ENCODE results near the gene NCS1.
"Not testable (repeated sequence)": the region's sequence is repeated elsewhere in the genome, so short reads cannot be mapped to it uniquely, and the experiment has no call there.

Gene NCS1

DNA sequence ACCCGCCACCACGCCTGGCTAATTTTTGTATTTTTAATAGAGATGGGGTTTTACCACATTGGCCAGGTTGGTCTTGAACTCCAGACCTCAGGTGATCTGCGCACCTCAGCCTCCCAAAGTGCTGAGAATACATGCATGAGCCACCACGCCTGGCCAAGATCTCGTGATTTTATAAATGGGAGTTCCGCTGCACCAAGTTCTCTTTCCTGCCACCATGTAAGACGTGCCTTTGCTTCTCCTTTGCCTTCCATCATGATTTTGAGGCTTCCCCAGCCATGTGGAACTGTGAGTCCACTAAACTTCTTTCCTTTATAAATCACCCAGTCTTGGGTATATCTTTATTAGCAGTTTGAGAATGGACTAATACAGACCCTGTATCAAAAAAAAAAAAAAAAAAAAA is 85.9 kb downstream of the NCS1 start:
- in situ Hi-C loops (cut with HindIII; ENCODE audit: low sequenced_read_pairs) = loop anchor here (25.0 kb wide), 1 partner anchor 421 kb away; the partner anchor contains the start of genes C9orf78 and USP20

DNA sequence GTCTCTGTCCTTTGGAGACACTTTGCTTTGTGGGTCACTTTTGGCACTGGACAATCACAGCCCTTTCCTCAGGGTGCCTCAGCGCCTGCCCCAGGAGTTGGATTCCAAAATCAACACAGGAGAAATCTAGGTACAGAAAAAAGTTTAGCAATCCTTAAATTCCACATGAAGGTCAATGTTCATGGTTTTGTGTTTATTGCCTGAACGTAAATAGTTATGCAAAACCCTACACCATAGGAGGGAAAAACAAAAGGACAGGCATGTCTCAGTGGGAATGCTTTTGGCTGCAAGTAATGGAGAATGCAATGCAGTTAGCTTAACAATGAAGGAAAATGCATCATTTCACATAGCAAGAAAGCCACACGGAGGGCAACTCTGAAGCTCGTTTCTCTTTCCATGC is 86.8 kb downstream of the NCS1 start:
- in situ Hi-C loops (cut with HindIII; ENCODE audit: low sequenced_read_pairs) = loop anchor here (25.0 kb wide), 1 partner anchor 422 kb away; the partner anchor contains the start of genes C9orf78 and USP20

DNA sequence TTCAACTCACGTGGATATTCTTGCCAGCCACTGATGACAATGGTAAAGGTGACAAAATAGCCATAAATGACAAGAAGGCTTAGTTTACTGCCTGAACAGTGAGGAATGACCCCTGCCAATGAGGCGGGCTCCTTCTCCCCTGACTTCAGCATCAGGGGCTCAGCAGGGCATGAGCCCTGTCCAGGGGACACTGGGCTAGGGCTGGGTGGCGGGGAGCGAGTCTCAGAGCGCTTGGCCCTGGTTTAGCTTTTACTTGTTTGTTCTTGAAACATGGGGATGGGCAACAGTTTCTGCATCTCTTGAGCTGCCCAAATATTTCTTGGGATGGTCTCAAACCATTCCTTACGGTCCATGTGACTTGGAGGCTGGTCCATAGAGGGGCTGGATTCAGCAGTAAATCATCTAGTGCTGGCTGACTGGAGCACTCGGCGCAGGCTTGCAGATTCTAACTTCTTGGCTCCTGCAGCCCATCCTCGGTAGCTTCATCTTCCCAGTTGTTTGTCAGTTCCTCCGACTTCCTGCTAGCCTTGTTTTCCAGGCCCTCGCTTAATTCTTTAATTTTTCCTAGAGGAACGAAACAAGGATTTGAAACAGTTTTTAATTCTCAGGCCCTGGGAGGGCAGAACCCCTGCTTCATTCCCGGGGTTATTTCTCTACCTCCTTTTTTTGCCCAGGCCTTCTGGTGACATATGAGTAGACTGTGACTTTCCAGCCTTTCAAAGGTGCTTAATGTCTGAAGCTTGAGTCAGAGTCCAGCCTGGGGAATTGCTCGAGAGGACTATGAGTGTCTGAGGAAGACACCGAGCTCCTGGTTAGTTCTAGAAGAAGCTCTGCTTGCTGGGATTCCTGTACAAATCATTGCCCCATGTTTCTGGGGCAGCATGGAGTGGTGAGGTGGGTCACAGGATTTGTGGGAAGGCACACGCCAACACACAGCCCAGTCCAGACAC is 88.9 kb downstream of the NCS1 start:
- in situ Hi-C loops (cut with HindIII; ENCODE audit: low sequenced_read_pairs) = loop anchor here (5.0 to 25.0 kb wide), 2 partner anchors 81 to 424 kb away; partner anchors contain the start of genes C9orf78 and USP20

DNA sequence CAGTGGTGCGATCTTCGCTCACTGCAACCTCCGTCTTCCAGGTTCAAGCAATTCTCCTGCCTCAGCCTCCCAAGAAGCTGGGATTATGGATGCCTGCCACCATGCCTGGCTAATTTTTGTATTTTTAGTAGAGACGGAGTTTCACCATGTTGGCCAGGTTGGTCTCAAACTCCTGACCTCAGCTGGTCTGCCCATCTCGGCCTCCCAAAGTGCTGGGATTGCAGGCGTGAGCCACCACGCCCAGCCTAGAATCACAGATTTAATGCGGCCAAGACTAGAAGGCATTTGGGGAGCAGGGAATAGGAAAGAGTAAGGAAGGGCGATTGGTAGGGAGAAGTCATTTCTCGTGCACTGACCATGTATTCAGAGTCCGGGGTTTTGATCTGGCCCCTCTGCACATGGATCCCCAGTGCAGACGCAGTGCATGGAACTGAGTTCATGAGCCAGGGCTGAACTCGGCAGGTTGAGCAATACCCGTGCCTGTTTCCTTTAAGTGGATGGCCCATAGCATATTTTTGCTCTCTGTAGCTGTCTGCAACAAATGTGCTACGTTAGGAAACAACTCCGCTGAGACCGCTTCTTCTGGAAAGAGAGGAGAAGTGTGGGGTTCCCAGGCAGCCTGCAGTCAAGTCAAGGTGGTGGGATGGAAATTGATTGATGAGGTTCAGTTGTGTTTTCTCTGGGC is 90.0 kb downstream of the NCS1 start:
- in situ Hi-C loops (cut with HindIII; ENCODE audit: low sequenced_read_pairs) = loop anchor here (5.0 to 25.0 kb wide), 2 partner anchors 80 to 425 kb away; partner anchors contain the start of genes C9orf78 and USP20

DNA sequence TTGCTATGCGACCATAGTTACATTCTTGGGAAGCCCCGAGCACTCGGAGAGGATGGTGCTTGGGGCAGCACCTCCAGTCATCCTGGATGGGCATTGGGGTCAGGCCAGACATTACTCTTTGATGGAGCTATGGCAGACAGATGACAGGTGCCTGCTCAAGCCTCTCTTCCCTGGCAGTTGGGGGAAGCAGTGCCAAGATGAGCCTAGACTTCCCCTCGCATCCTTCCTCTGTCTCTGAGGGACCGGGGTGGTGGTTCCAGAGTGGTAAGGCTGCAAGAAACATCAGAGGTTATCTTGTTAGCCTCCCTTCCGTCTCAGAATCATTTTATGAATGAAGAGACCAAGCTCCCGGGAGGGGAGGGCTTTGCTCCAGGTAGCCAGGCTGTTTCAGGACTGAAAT is 90.6 kb downstream of the NCS1 start:
- in situ Hi-C loops (cut with HindIII; ENCODE audit: low sequenced_read_pairs) = loop anchor here (5.0 to 25.0 kb wide), 2 partner anchors 80 to 425 kb away; partner anchors contain the start of genes C9orf78 and USP20

DNA sequence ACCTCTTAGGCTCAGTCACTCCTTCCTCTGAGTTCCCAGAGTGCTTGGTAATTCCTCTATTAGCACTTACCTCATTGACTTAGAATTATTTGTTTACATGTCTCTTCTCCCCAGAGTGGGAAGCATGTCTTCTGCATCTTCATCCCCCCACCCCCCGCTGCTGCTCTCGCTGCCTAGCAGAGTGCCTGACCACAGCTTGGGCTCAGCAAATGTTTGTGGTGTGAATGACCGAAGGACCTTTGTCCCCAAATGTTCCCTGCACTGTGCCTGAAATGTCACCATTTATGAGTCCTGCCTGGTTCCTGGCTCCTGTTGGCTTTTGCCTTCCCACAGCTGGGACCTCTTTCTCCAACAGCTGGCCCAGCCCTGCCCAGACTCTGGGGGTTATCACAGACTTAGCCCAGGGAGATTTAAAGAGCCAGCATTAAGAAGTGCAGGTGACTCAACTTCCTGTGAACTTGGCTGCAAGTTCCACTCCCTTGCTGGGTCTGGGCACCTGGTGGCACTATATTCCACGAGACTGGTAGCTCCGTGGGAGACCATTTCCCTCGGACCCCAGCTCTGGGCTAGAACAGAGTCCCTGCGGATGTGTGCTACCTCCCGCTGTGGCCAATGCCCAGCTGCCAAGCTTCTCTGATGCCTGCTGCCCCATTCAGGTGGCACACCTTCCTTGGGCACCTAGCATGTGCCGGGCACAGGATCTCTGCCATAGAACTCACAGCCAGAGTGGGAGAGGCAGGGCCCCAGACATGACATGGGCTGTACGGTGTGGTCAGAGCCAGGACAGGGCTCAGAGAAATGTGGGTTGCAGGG is 91.6 kb downstream of the NCS1 start:
- in situ Hi-C loops (cut with HindIII; ENCODE audit: low sequenced_read_pairs) = loop anchor here (5.0 to 25.0 kb wide), 2 partner anchors 78 to 427 kb away; partner anchors contain the start of genes C9orf78 and USP20

DNA sequence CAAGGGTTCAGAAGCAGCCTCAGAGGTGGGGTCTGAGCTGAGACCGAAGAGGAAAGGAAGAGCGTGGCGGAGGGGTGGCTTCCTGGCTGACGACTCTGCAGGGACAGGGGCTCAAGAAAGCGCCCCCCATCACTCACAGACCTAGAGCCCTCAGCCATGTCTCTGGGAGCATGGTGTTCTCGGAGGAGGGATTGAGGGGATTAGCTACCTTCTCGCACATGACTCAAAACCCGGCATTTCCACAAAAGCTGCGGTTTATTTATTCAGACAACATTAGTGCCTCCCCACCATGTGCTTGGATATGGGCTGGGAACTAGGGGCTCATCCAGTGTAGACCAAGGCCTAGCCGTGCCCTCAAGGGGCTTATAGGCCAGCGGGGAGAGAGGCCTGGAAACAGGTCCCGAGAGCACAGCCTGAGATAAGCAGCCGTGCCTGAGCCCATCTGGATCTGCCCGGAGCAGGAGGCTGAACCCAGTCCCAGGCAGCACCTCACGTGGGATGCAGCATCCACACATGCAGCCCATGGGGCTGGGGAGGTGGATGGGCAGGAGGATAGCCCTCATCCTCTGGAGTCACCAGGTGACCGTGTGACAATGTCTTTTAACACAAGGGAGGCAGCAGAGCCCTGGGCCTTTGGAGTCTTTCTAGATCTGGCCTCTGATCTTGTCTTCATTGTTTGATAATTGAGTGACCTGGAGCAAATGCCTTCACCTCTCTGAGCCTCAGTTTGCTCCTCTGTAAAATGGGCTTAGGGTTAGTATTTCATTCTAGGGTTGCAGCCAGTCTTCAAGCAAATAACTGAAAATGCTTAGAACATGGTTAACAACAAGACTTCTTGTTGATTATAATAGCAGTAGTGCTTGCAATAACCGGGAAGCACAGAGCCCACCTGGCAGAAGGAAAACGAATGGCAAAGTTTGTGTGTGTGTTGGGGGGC is 92.5 kb downstream of the NCS1 start:
- in situ Hi-C loops (cut with HindIII; ENCODE audit: low sequenced_read_pairs) = loop anchor here (5.0 to 25.0 kb wide), 2 partner anchors 78 to 427 kb away; partner anchors contain the start of genes C9orf78 and USP20

DNA sequence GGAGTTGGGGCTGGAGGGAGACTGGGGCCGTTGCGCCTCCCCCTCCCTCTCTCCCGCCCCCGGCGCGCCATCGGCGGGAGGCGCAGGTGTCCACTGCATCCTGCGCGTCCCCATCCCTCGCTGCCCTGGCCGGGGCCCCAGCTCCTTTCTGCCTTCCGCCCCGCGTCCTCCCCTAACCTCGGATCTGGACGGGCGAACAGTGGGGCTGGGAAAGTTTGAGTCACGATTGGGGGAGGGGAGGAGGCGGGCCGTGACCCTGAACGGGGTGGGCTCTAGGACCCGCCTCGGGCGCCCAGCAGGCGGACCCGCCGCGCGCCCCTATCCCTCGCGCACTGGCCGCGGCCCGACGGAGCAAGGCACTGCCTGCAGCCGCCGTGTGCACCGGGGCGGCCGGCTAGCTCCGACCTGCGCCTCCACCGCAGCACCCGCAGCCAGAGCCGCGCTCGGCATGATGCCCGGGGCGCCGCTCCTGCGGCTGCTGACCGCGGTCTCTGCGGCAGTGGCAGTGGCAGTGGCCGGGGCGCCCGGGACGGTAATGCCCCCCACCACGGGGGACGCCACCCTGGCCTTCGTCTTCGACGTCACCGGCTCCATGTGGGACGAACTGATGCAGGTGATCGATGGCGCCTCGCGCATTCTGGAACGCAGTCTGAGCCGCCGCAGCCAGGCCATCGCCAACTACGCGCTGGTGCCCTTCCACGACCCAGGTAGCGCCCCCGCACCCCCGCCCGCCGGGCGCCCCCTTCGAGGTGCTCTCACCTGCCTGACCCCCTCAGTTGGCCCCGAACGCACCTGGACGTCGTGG is 93.4 kb downstream of the NCS1 start, which contains the start of gene HMCN2:
HMCN2 (plus strand) TSS at position 330 of the 805 bp plus-strand sequence; CDS start at position 449, 119 bp downstream.
- in situ Hi-C loops (cut with HindIII; ENCODE audit: low sequenced_read_pairs) = loop anchor here (25.0 kb wide), 1 partner anchor 428 kb away; the partner anchor contains the start of genes C9orf78 and USP20

DNA sequence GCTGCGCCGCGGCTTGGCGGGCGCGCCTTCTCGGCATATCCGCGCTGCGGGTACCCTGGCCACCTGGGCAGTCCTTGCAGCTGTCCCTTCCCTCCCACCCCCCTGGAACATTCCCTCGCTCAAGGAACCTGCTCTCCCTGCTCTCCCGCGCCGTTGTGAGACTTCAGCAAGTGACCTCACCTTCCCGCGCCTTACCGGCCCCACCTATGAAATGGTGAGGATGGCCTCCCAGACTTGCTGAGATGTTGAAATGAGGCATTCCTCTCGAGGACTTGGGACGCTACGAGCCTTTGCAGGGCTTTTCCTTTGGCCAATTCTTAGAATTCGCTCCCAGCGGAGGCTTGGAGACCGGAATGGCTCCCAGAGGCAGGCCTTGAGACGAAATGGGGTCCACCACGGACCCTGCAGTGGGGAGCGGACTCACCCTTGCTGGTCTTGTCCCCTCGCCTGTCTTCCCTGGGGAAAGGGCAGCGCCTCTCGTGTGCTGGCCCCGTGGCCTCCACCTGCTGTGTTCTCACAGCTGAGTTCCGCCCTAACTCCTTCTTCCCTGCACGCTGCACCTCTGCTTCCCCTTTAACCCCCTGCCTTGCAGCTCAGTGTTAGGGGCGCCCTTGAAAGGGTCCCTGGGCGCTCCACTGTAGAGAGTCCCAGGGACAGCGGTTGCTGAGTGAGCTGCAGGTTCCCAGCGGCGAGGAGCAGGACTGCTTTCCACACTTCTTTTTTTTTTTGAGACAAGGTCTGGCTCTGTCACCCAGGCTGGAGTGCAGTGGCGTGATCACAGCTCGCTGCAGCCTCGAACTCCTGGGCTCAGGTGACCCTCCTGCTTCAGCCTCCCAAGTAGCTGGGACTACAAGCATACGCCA is 94.3 kb downstream of the NCS1 start:
- in situ Hi-C loops (cut with HindIII; ENCODE audit: low sequenced_read_pairs) = loop anchor here (25.0 kb wide), 1 partner anchor 429 kb away; the partner anchor contains the start of genes C9orf78 and USP20

DNA sequence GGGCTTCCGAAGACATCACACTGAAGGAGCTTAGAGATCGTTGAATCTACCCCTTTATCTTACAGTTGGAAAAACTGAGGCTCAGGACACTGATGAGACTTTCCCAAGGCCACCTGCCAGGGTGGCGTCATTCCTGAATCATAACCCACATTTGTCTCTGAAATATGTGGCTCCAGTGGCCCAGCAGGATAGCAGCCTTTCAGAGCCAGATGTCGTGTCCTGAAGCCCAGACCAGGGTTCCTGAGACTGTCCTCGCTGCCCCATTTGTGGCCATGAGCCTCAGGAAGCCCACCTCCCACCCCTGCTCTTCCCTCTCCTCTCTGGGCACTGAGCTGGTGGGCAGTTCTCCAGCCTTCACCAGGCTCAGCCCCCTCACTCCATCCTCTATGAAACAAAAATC is 95.7 kb downstream of the NCS1 start:
- in situ Hi-C loops (cut with HindIII; ENCODE audit: low sequenced_read_pairs) = loop anchor here (25.0 kb wide), 1 partner anchor 431 kb away; the partner anchor contains the start of genes C9orf78 and USP20

DNA sequence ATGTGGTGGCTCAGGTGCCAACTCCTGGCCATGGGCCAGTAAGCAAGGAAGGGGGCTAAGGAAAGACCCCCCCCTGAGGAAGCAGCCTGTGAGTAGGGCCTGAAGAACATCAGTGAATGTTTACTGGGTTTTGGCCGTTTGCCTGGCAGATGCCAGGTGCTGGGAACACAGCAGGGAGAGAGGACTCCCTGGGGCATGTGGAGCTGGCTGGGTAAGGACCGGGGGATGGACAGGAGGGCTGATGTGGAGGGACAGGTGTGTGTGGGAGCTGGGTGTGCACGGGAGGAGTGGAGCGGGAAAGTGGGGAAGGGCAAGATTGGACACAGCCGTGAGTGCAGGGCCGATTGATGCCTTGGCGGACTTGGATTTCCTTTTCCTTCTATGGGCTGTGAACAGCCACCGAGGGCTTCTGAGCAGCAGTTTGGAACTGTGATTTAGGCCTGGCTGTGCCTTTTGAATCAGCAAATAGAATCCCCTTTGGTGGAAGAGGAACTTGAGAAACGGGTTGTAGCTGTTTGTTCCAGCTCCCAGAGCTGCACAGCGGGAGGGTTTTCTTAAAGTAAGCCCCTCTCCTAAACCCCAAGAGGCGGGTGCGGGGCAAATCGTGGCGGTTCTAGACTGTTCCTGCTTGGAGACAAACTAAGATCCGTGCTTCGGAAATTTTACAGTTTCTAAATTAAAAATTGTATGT is 96.5 kb downstream of the NCS1 start:
- in situ Hi-C loops (cut with HindIII; ENCODE audit: low sequenced_read_pairs) = loop anchor here (25.0 kb wide), 1 partner anchor 431 kb away; the partner anchor contains the start of genes C9orf78 and USP20

DNA sequence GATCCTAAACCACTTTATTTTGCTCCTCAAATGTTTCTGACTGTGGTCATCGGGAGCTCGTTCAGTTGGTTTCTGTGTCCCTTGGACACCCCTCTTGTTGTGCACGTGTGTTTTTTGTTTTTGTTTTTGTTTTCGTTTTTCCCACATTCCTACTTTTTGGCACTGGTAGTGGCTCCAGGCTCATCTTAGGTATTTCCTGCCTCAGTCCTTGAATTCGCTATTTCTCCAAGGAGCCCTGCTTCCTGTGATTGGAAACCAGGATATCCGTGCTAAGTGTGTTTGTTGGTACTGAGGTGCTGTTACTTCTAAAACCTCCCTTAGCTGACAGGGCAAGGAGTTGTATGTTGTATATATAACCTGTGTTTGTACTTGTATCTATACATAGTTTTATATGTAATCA is 99.3 kb downstream of the NCS1 start:
- in situ Hi-C loops (cut with HindIII; ENCODE audit: low sequenced_read_pairs) = loop anchor here (25.0 kb wide), 1 partner anchor 434 kb away; the partner anchor contains the start of genes C9orf78 and USP20

DNA sequence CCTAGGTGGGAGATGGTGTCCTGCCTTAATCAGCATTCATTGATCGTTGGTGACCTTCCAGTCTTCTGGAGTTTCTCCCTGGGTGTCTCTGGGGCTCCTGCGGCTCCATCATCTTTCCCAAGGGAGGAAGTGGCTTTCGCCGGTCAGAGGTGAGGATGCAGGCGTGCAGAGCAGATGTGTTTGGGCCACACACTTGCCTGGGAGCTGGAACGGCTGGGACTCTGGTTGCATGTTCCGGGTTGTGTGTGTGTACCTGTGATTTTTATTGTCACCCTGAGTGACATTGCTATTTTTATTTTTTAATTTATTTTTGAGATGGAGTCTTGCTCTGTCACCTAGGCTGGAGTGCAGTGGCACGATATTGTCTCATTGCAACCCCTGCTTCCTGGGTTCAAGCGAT is 103.0 kb downstream of the NCS1 start:
- in situ Hi-C loops (cut with HindIII; ENCODE audit: low sequenced_read_pairs) = no loop called here

DNA sequence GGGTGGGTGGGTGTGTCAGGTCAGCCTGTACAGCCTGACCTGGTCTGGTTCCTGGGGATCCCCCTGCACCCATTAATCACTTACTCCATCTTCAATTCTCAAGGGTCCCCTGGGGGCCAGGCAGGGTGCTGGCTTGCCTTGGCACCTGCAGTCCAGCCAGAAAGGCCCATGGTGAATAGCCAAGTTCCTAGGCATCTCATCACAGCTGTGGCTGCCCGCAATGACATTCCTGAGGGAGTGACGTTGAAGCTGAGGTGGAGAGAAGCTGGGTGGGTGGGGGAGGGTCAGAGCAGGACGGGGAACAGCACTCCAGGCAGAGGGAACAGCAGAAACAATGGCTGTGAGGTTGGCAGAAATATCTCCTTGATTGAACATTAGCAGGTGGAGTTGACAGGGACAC is 103.9 kb downstream of the NCS1 start:
- in situ Hi-C loops (cut with HindIII; ENCODE audit: low sequenced_read_pairs) = no loop called here

DNA sequence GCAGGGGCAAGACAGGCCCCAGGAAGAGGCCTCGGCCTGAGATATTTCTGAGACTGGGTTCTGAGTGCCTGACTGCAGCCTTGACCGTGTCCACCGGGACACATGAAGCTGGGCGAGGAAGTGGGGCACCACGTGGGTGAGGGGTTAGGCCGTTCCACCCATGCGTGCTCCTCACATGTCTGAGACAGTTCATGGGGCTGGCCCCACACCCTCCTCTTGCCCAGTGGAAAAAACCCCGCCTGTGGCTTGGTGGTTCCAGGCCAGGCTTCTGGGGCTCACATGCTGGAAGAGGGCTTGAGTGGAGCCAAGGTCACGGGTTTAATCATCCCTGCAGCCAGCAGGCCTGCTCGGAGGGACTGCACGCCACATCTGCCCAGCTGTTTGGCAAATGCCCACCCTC is 104.8 kb downstream of the NCS1 start:
- in situ Hi-C loops (cut with HindIII; ENCODE audit: low sequenced_read_pairs) = no loop called here

DNA sequence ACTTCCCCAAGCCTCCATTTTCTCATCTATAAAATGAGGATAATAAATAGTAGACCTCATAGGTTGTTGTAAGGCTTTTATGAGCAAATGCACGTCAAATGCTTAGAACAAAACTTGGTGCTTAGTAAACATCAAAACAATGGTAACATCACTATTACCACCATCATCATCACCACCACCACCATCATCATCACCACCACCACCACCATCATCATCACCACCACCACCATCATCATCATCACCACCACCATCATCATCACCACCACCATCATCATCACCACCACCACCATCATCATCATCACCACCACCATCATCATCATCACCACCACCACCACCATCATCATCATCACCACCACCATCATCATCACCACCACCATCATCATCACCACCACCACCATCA is 105.3 kb downstream of the NCS1 start:
- in situ Hi-C loops (cut with HindIII; ENCODE audit: low sequenced_read_pairs) = not testable (repeated sequence)

Data from endothelial cell of hepatic sinusoid (primary cell).